Gastroesophageal sphincter (tissue), 4 donors: ENCODE results near the gene RANBP1. TPM values are rescaled to one million over a fixed set of nuclear protein-coding genes. Genes with fewer than 3 reads are reported as not detected.
A peak's percentile ranks its signal among the peaks of the same experiment; 100 is the strongest.

Experiments
- ATAC-seq: fragments of 150-250 bp; one replicate; pipeline ENCODE4 v1.9.1; 2016; ENCODE audit warnings: mild to moderate bottlenecking, moderate library complexity
- H3K27ac ChIP-seq, 4 donors: fragments of 200-600 bp; sonication (generic) in 3 of 4; 1 replicate in 3 of 4; 2 replicates in 1 of 4; pipeline ENCODE4 v1.5.1; 2016 to 2019
- H3K27me3 ChIP-seq: fragments of 200-600 bp; sonication (generic); one replicate; pipeline ENCODE4 v1.5.1; 2019
- H3K36me3 ChIP-seq, 2 donors: fragments of 200-600 bp; sonication (generic); one replicate each; pipeline ENCODE4 v1.5.1; 2019; ENCODE audit warnings: control low read depth in 1 of 2
- H3K4me1 ChIP-seq, 3 donors: fragments of 200-600 bp; sonication (generic); 1 replicate in 2 of 3; 2 replicates in 1 of 3; pipeline ENCODE4 v1.5.1; 2016 to 2019; ENCODE audit warnings: control low read depth in 2 of 3
- H3K4me3 ChIP-seq, 2 donors: fragments of 200-600 bp; sonication (generic); one replicate each; pipeline ENCODE4 v1.5.1; 2019; ENCODE audit warnings: mild to moderate bottlenecking in 1 of 2, moderate library complexity in 1 of 2
- H3K9me3 ChIP-seq, 3 donors: fragments of 200-600 bp; sonication (generic); one replicate each; pipeline ENCODE4 v1.5.1; 2017 to 2019; ENCODE audit warnings: control low read depth in 2 of 3
- CTCF ChIP-seq, 4 experiments: fragments of 200-600 bp in 2 of 4; fragments of 450-650 bp in 2 of 4; sonication (generic) in 1 of 4; IDR thresholded peaks; one replicate each; pipeline ENCODE4 v1.5.1; 2017 to 2019; ENCODE audit warnings: antibody characterized with exemption in 4 of 4, mild to moderate bottlenecking in 2 of 4, moderate library complexity in 2 of 4
- EP300 ChIP-seq: sonication (generic); formaldehyde crosslinking; IDR thresholded peaks from one replicate; pipeline ENCODE4 v1.6.1; 2017; ENCODE audit warnings: antibody characterized with exemption, mild to moderate bottlenecking
- POLR2A ChIP-seq, 2 donors: fragments of 450-650 bp; IDR thresholded peaks; one replicate each; pipeline ENCODE4 v1.6.1; 2017; ENCODE audit warnings: antibody characterized with exemption in 2 of 2, mild to moderate bottlenecking in 2 of 2, moderate library complexity in 1 of 2
- POLR2AphosphoS5 ChIP-seq: sonication (generic); formaldehyde crosslinking; IDR thresholded peaks from one replicate; pipeline ENCODE4 v1.6.1; 2017; ENCODE audit warnings: antibody characterized with exemption
- WGBS, 2 donors: methylation state at CpG; one replicate each; pipeline ENCODE4 v1.1.5; 2018; ENCODE audit warnings: low coverage in 1 of 2; 5-methylcytosine and 5-hydroxymethylcytosine counted together
- total RNA-seq, 4 donors: library from RNA; depleted of rRNA; stranded (reverse); fragments of >200 nt; gene quantifications; one replicate each; pipeline ENCODE4 v1.1.0, GENCODE V29; 2016

RANBP1 gene
- total RNA-seq, 4 donors from 2014 or later = 115 to 162 (median 158) TPM

DNA sequence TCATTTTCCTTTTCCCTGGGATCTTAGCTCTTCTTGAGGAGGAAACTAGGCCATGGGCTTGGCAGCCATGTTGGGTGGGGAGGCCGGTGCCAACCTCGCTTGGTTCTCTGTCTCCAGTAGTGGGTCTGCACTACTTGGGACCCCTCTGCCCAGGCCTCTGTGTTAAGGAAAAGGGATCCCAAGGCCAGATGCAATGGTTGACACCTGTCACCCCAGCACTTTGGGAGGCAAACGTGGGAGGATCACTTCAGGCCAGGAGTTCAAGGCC lies 13.8 kb downstream of the RANBP1 start:
- no peaks in the 10 kb centered on the region for H3K9me3 ChIP-seq
- H3K4me3 ChIP-seq = no peak overlapping the region
- ATAC-seq = no peak
- TF ChIP-seq POLR2A (IDR thresholded peaks at IDR 0.05) (no peak), CTCF (IDR thresholded peaks at IDR 0.05) (no peak), EP300 (no peak), POLR2AphosphoS5 (no peak)
- H3K4me1 ChIP-seq = peaks cover 4 to 36% (median 21%) of the 10 kb centered on the region in 3 donors
- H3K36me3 ChIP-seq = peaks cover 0 to 35% of the 10 kb centered on the region in 2 donors
- no peaks in the 10 kb centered on the region for H3K27me3 ChIP-seq
- peak overlapping the region in 1 of 4 donors; percentile 21 for H3K27ac ChIP-seq
- 80% methylated on average over 1 of the region's 3 CpGs; no CpG with 5 or more reads in 1 of the 2 donors for WGBS, 2 donors

GRCh38 chr22:20130319-20130718 lies 14.4 kb downstream of the RANBP1 start:
- Histone ChIP-seq H3K9me3 (no peaks in the 10 kb centered on the region), H3K36me3 (peaks cover 0 to 29% of the 10 kb centered on the region in 2 donors), H3K4me1 (peaks cover 4 to 42% (median 24%) of the 10 kb centered on the region in 3 donors), H3K27me3 (no peaks in the 10 kb centered on the region), H3K4me3 (peak overlapping the region in 1 of 2 donors; percentile 99), H3K27ac (peak overlapping the region in 3 of 4 donors; percentile 92 to 99 (median 95))
- 60% methylated on average over 1 of the region's 3 CpGs; no CpG with 5 or more reads in 1 of the 2 donors for WGBS, 2 donors
- TF ChIP-seq POLR2AphosphoS5 = no peak
- no peak for TF ChIP-seq EP300
- TF ChIP-seq POLR2A (IDR thresholded peaks at IDR 0.05) = no peak
- no peak for TF ChIP-seq CTCF (IDR thresholded peaks at IDR 0.05)
- ATAC-seq = no peak

GRCh38 chr22:20130731-20131596 lies 15.1 kb downstream of the RANBP1 start:
- no CpG with 5 or more reads among the region's 70 CpGs for WGBS, 2 donors
- H3K4me1 ChIP-seq = peaks cover 4 to 49% (median 31%) of the 10 kb centered on the region in 3 donors
- H3K4me3 ChIP-seq = peak overlapping the region; percentile 48 to 99
- peak; percentile 25 for TF ChIP-seq POLR2AphosphoS5
- no peak for TF ChIP-seq CTCF (IDR thresholded peaks at IDR 0.05)
- TF ChIP-seq POLR2A (IDR thresholded peaks at IDR 0.05) = peak in 1 of 2 donors; percentile 36
- H3K9me3 ChIP-seq = no peaks in the 10 kb centered on the region
- peak; percentile 93 for ATAC-seq
- peaks cover 0 to 22% of the 10 kb centered on the region in 2 donors for H3K36me3 ChIP-seq
- H3K27me3 ChIP-seq = no peaks in the 10 kb centered on the region
- H3K27ac ChIP-seq = peak overlapping the region; percentile 74 to 99 (median 94)

GRCh38 chr22:20131597-20131858 lies 15.6 kb downstream of the RANBP1 start, which contains the start of gene ZDHHC8:
TSS of gene ZDHHC8 (plus strand) at chr22:20131804. CDS start at chr22:20131948, 144 bp downstream.
- peaks cover 4 to 54% (median 36%) of the 10 kb centered on the region in 3 donors for H3K4me1 ChIP-seq
- no peaks in the 10 kb centered on the region for H3K27me3 ChIP-seq
- peak within 1 kb of the TSS; percentile 74 to 99 (median 94) for H3K27ac ChIP-seq
- peaks cover 0 to 17% of the 10 kb centered on the region in 2 donors for H3K36me3 ChIP-seq
- H3K4me3 ChIP-seq = peak within 1 kb of the TSS; percentile 75 to 99
- ATAC-seq = peak; percentile 85
- TF ChIP-seq CTCF (IDR thresholded peaks at IDR 0.05) (no peak), POLR2AphosphoS5 (no peak), EP300 (no peak), POLR2A (IDR thresholded peaks at IDR 0.05) (no peak)
- no CpG with 5 or more reads among the region's 43 CpGs for WGBS, 2 donors
- no peaks in the 10 kb centered on the region for H3K9me3 ChIP-seq
